ENCODE data around the gene PMVK.

Gene PMVK

DNA sequence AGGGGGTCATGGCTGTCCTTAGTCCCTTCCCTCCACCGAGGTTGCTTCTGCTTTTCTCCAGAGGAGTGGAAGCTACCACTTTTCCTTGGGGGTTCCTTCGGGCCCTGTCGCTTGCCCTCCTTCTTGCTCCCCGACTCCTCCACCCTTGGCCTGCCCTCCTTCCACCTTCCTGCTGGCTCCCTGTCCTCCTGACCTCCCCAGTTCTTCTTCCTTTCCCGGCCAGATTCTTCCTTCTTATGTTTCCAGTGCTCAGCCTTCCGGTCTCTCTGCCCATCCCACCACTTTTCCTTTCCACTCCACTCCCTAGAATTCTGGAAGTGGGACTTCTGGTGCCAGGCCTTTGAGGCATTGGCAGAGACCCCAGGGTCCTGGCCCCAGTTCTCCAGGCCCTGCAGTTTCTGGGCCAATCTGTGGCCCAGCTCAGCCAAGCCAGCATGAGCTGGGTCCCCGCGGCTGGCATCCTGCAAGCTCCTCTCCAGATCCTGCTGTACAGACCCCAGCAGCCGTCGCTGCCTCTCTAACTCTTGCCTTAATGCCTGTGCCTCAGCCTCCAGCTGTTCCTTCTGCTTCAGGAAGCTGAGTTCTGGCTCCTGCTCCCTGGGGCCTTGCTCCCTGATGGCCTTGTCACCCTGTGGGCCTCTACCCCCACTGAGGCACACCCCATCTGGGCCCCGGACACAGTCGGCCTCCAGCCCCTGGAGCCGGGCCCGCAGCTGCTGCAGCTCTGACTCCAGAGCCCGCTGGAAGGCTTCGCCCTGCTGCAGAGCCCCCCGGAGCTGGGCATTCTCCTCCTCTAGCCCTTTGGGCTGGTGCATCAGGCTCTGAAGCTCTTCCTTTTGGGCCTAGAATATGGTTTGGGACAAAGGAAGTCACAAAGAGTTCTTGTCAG, 9.7 kb upstream of the PMVK start:
- no peak for DNase-seq (ENCODE audit: low read depth in 2 of 2)

DNA sequence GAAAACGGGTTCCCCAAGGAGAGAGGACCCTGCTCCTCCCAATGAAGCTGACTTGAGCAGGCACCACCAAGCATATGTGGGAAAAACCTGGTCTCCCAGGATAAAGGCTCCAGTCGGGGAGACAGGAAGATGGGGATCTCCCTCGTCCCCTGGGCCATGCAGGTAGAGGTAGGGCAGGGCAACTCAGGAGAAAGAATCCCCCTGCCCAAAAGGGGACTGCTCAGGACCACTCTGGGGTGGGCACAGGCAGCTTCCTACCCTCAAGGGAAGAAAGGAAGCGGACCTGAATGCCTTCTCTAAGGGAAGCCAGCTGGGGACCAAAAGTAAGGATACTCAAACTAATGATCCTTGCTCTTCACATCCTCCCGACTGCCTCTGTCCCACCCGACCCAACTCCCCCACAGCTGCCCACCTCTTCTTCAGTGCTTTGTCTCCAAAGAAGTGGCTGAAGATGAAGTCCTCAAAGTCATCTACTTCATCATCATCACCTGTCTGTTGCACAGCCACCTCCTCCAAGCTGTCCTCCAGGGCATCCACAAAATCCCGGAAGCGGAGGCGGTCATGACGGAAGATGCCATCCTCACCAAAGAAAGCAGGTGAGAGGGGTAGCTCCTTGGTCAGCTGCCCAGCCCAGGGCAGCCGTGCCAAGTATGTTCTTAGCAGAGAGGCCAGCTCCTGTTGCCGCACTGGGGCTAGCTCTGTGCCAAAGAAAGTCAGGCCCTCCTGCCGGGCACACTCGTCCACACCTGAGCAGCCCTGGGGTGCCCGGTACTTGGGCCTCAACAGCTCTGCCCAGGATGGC, 8.8 kb upstream of the PMVK start:
- no peak for DNase-seq (ENCODE audit: low read depth in 2 of 2)

DNA sequence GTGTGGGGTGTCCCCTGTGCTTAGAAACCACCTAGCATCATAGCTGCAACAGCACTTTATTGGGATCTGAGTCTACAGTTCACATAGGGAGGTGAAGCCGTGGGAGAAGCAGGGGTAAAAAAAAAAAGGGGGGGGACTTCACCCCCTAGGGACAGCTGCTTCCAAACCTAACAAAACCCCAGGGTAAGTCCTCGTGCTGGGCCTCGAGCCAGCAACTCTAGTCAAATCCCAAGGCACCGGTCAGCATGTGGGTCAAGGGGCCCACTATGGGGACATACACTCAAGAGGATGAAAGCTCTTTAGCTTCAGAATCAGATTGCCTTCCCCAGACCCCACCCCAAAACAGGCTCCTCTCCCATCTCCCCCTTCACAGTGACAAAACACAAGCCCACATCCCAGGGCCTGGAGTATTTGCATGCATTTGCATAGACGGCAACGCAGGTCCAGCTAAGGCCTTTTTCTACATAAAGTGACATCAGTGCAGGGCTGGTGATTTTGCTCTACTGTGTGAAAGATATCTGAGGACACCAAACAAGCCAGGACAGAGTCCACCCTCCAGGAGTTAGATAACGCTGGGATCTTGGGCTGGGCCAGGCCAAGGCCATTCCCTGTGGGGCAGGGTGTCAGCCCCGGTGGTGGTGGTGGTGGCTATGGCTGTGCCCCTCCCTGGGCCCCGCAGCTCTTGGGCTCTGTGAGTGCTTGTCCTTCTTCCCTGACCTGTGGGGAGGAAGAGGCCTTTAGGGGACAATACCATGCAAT, 8.1 kb upstream of the PMVK start:
- DNase-seq (ENCODE audit: low read depth in 2 of 2): no peak

DNA sequence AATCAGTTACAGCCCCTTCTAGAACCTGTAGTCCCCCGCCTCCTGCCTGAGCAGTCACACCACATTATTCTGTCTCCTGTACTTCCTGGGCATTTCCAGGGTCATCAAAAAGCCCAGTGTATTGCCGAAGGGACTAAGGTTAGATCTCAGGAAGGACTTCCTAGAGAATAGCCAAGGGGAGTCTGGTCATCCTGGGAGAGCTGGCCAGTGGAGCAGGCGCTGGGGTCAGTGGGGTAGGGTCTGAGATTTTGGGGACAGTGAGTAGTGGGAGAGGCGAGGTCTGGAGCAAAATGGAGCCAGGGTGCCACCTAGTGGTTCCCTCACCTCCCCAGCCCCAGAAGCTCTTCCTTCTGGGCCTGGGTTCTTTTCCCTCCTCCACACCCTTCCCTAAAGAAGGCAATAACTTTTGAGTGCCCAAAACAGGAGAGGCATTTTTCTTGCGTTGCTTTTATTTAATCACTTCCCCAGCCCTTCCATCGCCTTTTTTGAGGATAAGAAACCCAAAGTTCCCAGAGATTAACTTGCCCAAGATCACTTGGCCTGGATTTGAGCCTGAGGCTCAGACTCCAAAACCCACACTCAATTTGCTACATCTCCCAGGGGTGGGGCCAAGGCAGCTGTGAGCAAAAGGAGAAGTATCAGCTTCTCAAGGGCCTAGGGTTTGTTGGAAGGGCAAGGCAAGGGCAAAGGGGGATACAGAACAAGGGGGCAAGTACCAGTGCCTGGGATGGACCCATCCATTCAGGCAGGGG, 7.3 kb upstream of the PMVK start:
- no peak for DNase-seq (ENCODE audit: low read depth in 2 of 2)

DNA sequence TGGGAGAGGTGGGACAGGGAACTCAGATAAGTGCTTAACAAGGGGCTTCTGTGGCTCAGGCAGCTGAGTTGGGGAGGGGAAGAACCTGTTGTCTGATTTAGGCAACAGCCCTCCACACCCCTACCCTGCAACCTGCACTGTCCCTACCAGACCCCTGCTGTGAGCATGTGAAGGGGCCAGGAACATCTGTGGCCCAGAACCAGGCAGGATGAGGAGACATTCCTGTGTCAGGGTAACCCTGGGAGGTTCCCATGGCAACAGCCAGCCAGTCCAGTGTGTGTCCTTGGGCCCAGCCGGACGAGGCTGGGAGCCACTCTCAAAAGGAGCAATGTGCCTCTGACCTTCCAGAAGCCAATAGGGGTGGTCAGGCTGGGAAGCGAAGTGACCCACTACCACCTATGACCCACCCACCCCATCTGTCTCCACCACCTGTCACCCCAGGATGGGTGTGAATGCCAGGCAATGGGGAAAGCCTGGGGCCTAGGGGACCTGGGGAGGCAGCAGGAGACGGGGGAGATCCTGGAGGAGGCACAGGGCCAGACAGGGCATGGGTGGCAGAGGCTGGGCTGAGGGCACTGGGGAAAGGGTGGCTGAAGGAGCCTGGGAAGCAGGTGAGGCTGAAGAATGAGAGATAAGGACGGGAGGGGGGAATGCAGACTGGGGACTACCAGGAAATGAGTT, 5.0 kb upstream of the PMVK start:
- DNase-seq (ENCODE audit: low read depth in 2 of 2): no peak

DNA sequence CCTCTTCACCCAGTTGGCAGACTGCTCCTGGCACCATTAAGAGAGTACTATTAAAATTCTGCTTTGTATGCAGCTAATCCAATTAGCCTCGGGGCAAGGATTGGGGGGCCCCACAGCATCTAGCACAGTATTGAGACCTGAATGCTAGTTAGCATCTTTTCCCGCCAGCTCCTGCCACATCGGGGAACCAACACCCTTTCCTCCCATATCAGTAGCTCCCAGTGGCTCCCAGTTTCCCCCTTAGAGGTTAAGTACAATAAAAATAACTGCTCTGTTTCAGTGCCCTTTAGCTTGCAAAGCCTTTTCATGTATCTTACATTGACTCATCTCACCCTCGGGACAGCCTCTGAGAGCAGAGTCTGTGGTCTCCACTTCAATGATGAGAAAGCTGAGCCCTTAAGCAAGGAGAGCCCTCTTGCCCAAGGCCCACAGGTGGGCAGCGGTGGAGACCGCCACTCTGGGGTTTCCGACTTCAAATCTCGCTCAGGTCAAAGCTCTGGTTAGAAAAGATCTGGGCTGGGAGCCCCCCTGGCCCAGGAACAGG, 4.2 kb upstream of the PMVK start:
- no peak for DNase-seq (ENCODE audit: low read depth in 2 of 2)

DNA sequence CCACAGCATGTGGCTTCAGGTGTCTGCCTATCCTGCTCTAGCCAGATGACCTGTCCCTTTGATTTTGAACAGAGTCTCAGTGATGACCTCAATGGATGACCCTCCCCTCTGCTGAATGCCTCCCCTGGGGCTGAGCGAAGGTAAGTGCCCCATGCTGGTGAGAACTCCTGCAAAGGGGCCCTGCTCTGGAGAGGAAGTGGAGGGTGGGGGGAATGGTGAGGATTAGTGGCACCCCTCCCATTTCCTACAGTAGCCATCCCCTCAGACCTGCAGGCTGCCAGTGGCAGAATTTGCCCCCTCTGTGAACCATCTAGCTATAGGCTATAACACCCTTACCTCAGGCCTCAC, 3.7 kb upstream of the PMVK start:
- no peak for DNase-seq (ENCODE audit: low read depth in 2 of 2)

DNA sequence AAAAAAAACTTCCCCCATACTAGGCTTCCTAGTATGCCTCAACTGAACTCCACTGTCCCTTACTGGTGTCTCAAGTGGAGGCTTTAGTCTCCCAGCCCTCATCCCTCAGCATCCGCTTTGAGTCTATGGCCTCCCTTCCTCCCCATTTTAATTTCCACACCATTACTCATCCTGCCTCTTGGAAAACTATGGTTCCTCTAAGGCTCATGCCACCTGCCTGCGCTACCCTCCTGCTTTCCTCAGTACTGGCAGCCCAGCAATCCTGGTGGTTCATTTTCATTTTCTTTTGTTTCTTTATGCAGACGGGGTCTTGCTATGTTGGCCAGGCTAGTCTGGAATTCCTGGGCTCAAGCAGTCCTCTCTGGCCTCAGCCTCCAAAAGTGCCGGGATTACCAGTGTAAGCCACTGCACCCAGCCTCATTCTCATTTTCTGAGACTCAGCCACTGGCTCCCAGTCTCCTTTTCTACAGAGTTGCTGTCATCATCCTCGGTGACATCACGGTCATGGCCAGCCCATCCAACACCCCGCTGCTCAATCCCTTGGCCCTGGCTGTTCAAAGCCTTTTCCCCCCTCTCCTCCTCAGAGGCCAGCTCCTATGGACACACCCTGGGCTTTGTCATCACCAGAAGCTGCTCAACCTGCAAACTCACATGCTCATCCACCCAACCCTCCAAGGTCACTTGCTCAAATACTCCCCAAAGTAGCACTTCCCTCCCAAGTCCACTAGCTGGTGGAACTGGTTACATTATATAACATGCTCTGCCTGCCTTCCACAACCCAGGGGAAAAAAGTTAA, 2.3 kb upstream of the PMVK start:
- DNase-seq (ENCODE audit: low read depth in 2 of 2): no peak

DNA sequence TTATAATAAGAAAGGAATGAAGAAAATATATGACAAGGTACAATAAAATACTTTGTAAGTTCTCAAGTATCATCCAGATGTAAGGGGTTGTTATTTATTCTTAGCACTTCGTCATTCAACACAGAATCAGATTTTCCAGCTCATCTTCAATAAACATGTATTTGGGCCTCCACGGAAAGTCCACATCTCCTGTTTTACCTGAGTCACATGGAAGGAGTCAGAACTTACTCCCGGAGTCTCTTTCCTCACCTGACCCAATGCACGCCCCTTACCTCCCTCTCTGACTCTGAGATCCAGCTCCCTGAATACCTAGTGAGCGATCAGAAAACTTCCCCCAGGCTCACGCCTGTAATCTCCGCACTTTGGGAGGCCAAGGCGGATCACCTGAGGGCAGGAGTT, 1.5 kb upstream of the PMVK start:
- no peak for DNase-seq (ENCODE audit: low read depth in 2 of 2)

DNA sequence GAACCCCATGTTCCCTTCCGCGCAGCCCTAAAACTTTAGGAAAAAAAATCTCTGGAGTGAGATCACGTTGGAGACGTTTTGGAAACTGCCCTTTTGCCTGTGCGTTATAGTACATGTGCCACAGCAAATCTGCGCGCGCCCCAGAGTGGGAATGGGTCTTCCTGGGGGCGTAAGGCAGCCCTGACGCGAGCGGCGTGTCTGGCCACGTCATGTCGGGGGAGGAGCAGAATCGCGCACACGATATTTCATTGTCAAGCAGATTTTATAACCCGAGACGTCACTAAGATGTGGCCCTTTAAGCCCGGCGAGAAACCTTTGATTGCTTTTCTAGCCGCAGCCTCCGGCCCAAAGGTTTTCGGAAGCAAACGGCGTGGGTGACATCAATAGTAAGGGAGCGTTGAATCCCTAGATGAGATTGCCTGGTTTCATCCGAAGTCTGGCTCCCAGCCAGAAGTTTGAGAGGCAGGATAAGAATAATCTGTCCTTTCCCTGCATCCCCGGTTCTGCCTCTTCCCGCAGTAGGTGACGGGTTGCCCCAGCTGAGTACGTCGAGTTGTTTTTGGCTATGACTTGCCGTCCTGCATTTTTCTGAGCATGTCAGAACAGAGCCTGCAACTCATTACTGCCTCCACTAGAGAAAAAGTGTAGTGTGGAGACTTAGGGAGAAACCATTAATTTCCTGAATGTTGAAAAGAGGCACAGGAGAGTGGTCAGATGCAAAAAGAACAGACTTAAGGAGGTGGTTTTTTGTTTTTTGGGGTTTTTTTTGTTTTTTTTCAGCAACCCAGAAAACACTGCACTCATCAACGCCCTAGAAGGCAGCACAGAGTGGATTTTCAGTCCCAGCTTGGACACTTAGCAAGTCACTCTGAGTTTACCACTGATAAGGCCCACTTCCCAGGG, 817 bp upstream of the PMVK start:
- DNase-seq (ENCODE audit: low read depth in 2 of 2): peak; percentile 57 to 63

DNA sequence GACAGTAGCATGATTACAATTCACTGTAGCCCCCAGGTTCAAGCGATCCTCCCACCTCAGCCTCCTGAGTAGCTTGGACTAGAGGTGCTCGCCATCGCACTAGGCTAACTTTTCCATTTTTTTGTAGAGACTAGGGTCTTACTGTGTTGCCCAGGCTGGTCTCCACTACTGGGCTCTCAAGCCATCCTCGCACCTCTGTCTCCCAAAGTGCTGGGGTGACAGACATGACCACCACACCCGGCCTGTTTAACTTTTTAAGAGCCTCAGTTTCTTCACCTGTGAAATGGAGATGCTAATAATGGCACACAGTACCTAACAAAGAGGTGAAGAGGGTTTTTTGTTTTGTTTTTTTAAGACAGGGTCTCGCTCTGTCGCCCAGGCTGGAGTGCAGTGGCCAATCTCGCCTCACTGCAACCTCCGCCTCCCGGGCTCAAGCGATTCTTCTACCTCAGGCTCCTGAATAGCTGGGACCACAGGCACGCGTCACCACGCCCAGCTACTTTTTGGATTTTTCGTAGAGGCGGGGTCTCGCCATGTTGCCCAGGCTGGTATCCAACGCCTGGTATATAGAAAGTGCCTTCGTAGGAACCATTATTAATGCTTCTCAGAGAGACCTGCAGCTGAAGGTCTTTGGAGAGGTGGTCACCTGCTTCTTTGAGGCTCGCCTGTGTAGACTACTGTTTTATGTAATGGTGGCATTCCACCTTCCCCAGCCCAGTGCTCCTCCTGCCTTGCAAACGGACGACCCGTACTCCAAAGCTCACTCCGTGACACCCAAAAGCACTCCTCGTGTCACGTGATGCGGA, 567 bp downstream of the PMVK start:
- no peak for DNase-seq (ENCODE audit: low read depth in 2 of 2)

DNA sequence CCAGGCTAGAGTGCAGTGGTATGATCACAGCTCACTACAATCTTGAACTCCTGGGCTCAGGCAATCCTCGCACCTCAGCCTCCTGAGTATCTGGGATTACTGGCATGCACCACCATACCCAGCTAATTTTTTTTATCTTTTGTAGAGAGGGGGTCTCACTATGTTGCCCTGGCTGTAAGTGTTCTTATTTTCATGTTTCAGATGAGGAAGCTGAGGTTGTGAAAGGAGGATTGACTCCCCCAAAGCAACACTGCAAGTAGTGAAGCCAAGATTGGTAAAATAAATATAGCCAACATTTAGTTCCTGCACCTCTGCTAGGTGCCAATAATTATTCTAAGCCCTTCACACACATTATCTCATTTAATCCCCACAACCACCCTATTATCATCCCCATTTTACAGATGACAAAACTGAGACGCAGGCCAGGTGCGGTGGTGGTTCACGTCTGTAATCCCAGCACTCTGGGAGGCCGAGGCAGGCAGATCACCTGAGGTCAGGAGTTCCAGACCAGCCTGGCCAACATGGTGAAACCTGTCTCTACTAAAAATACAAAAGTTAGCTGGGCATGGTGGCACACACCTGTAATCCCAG, 2.1 kb downstream of the PMVK start:
- DNase-seq (ENCODE audit: low read depth in 2 of 2): no peak

DNA sequence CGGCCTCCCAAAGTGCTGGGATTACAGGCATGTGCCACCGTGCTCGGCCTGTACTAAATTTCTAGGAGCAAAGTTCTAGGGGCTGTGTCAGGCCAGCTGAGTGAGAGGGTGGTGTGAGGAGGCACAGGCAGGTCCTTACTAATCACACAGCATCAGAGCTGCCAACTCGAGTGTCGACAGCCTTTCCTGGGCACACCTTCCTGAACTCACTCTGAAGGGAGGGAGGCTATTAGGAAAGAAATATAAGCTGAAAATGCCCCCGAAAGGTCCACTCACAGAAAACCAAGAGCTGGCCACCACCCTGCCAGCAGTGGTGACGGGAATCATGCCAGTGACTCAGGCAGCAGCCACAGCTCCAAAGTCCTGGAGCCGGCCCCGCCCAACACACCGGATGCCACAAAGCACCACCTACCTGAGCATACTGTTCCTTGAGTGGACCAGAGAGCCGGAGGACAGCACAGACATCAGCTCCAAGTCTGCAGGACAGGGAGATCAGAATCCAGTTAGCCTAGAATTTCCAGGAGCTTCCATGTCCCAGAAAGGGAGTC, 4.5 kb downstream of the PMVK start:
- no peak for DNase-seq (ENCODE audit: low read depth in 2 of 2)

DNA sequence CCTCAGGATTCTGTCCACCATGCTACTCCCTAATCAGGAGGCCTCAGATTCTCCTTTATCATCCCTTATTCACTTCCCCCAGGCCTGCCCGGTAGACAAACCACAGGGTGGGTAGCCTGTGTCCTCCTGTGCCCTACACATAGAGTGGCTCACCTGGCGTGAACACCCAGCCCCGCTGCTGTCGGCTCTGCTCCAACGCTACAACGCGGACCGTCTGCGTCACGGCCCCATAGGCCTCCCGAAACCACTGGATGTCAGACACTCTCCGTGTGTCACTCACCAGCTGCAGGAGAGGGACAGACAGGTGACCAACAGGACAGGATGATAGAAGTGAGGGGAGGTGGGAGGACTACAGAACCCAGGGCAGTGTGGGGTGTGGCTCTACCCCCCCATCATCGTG, 10.3 kb downstream of the PMVK start:
- DNase-seq (ENCODE audit: low read depth in 2 of 2): no peak

DNA sequence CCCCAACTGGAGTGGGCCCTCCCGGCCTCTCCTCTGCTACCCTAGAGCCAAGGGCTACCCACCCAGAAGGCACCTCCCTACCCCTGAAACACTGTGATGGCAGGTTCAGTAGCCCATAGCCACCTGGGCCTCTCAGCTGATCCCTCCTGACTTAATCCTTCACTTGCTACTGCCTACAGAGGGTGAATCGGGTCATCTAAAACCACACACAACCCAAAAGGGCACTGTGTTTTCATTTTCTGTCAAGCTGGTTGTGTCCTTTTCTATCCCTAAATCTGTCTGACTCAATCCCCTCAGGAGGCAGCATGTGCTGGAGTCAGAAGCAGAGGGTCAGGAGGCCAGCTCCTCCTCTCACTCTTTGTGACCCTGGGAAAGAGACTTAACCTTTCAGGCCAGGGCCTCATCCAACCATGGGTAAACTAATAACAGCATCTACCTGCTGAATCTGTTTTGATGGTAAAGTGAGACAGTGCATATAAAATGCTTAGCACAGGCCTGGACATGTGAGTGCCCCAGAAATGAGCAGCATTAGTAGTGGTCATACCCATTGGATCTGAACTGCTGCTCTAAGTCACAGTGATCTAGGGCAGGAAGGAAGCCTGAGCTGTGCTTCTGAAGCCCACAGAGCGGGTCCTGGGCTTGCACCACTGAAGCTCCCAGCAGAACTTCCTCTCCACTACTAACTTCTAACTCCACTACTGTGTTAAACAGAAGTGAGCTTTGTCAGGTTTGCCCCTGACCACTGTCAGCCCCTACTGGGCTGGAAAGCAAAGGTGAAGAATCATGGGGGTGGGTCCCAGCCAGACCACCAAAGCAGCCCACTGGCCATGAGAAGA, 11.0 kb downstream of the PMVK start:
- DNase-seq (ENCODE audit: low read depth in 2 of 2): no peak

DNA sequence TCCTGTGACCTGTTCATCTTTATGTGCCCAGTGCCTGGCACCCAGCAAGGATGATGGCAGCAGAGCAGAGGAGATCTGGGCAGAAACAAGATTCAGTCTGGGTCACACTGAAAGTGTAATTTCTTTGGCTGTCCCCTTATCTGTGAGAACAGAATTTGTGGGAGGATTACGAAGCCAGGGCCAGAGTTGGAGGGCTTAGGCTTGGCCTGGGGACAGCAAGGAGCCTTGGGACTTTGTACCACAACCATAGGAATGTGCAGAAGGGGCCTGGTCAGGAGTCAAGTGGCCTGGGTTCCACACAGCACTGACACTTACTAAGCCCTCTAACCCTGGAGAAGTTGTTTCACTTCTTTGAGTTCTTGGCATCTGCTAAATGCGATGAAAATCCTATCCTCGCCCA, 12.8 kb downstream of the PMVK start:
- DNase-seq (ENCODE audit: low read depth in 2 of 2): no peak

DNA sequence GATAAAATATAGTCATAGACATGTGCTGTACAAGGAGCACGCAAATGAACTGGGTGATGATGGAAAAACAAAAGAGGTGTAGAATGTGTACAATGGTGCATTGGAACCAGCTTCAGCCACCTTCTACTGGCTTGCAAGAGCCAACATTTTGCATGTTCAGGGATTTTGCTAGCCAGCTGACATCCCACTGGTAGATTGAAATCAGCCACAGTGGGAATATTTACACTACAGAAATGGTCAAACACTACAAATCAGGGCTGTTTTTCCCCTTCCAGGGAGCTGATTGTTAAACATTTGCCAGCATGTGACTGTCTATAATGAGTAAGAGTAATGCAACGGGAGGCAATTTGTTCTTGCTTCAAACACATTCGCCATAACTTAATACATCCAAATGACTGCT, 23.2 kb downstream of the PMVK start:
- DNase-seq (ENCODE audit: low read depth in 2 of 2): no peak

Data from stimulated activated CD4-positive, alpha-beta T cell treated with anti-CD3 and anti-CD28 coated beads, Interleukin-1b, Interleukin-23, amount 100 ng/mL, for 1 hour (primary cell).